Measurements from ENCODE around the gene AXIN1.

AXIN1 gene

GRCh38 chr16:376817-377418 is 24.4 kb upstream of the AXIN1 start:
- H3K4me3 ChIP-seq (ENCODE audit: low read depth, low read length) = no peak overlapping the region
- DNase-seq (ENCODE audit: low read depth) = no peak
- TF ChIP-seq CTCF (conservative IDR thresholded peaks at IDR 0.05; ENCODE audit: low read depth, low read length) = no peak

GRCh38 chr16:375927-376816 is 23.6 kb upstream of the AXIN1 start:
- no peak for TF ChIP-seq CTCF (conservative IDR thresholded peaks at IDR 0.05; ENCODE audit: low read depth, low read length)

GRCh38 chr16:375212-375611 is 22.7 kb upstream of the AXIN1 start:
- TF ChIP-seq CTCF (conservative IDR thresholded peaks at IDR 0.05; ENCODE audit: low read depth, low read length) = no peak
- no peak for DNase-seq (ENCODE audit: low read depth)
- H3K4me3 ChIP-seq (ENCODE audit: low read depth, low read length) = no peak overlapping the region

More at GRCh38 chr16:375927-376816, 23.6 kb upstream of the AXIN1 start:
- no peak overlapping the region for H3K4me3 ChIP-seq (ENCODE audit: low read depth, low read length)
- DNase-seq (ENCODE audit: low read depth) = no peak

GRCh38 chr16:374616-374926 is 22.0 kb upstream of the AXIN1 start:
- TF ChIP-seq CTCF (conservative IDR thresholded peaks at IDR 0.05; ENCODE audit: low read depth, low read length) = no peak
- no peak for DNase-seq (ENCODE audit: low read depth)
- no peak overlapping the region for H3K4me3 ChIP-seq (ENCODE audit: low read depth, low read length)

GRCh38 chr16:373848-374615 is 21.5 kb upstream of the AXIN1 start:
- TF ChIP-seq CTCF (conservative IDR thresholded peaks at IDR 0.05; ENCODE audit: low read depth, low read length) = no peak
- DNase-seq (ENCODE audit: low read depth) = no peak
- H3K4me3 ChIP-seq (ENCODE audit: low read depth, low read length) = no peak overlapping the region

- DNase-seq (ENCODE audit: low read depth) = no peak
- TF ChIP-seq CTCF (conservative IDR thresholded peaks at IDR 0.05; ENCODE audit: low read depth, low read length) = no peak
- no peak overlapping the region for H3K4me3 ChIP-seq (ENCODE audit: low read depth, low read length)
Measured at GRCh38 chr16:373020-373598, 20.6 kb upstream of the AXIN1 start.

Measured in choroid plexus epithelial cell (primary cell).